ENCODE results near the gene PPP6R3. TPM values are rescaled to one million over a fixed set of nuclear protein-coding genes. Genes with fewer than 3 reads are reported as not detected.

Gene PPP6R3
- total RNA-seq, 2 donors from 2014 or later: 95.0 to 103 TPM

GRCh38 chr11:68495872-68496271 lies 35.3 kb downstream of the PPP6R3 start:
- DNase-seq: no peak
- Histone ChIP-seq H3K4me3 (no peak overlapping the region), H3K9me3 (no peaks in the 10 kb centered on the region), H3K36me3 (no peaks in the 10 kb centered on the region), H3K4me1 (peaks cover 13% of the 10 kb centered on the region), H3K27me3 (no peaks in the 10 kb centered on the region), H3K9ac (ENCODE audit: low read depth in 2 of 2, low read length in 2 of 2) (no peak overlapping the region), H3K27ac (no peak overlapping the region)
- intact Hi-C loops (cut with DNase I): no loop called here
- no peak for TF ChIP-seq CTCF (IDR thresholded peaks at IDR 0.05)

- Histone ChIP-seq H3K27me3 (no peaks in the 10 kb centered on the region), H3K4me3 (no peak overlapping the region), H3K9ac (ENCODE audit: low read depth in 2 of 2, low read length in 2 of 2) (no peak overlapping the region), H3K9me3 (no peaks in the 10 kb centered on the region), H3K36me3 (no peaks in the 10 kb centered on the region), H3K4me1 (peaks cover 13% of the 10 kb centered on the region), H3K27ac (no peak overlapping the region)
- no peak for TF ChIP-seq CTCF (IDR thresholded peaks at IDR 0.05)
- intact Hi-C loops (cut with DNase I): no loop called here
- DNase-seq: no peak
Measured at GRCh38 chr11:68497761-68498160, 37.2 kb downstream of the PPP6R3 start.

- Histone ChIP-seq H3K36me3 (no peaks in the 10 kb centered on the region), H3K4me3 (no peak overlapping the region), H3K9me3 (no peaks in the 10 kb centered on the region), H3K4me1 (peaks cover 13% of the 10 kb centered on the region), H3K27me3 (no peaks in the 10 kb centered on the region), H3K27ac (no peak overlapping the region), H3K9ac (ENCODE audit: low read depth in 2 of 2, low read length in 2 of 2) (no peak overlapping the region)
- no peak for TF ChIP-seq CTCF (IDR thresholded peaks at IDR 0.05)
- no peak for DNase-seq
- intact Hi-C loops (cut with DNase I): no loop called here
Measured at GRCh38 chr11:68498321-68498720, 37.8 kb downstream of the PPP6R3 start.

- no peak overlapping the region for H3K9ac ChIP-seq (ENCODE audit: low read depth in 2 of 2, low read length in 2 of 2)
- peaks cover 13% of the 10 kb centered on the region for H3K4me1 ChIP-seq
- H3K27me3 ChIP-seq: no peaks in the 10 kb centered on the region
- no peaks in the 10 kb centered on the region for H3K9me3 ChIP-seq
- DNase-seq: no peak
- intact Hi-C loops (cut with DNase I): no loop called here
- no peak overlapping the region for H3K4me3 ChIP-seq
- no peak overlapping the region for H3K27ac ChIP-seq
- no peaks in the 10 kb centered on the region for H3K36me3 ChIP-seq
- TF ChIP-seq CTCF (IDR thresholded peaks at IDR 0.05): no peak
Measured at GRCh38 chr11:68498903-68499883, 38.6 kb downstream of the PPP6R3 start.

- intact Hi-C loops (cut with DNase I): no loop called here
- Histone ChIP-seq H3K4me3 (no peak overlapping the region), H3K9ac (ENCODE audit: low read depth in 2 of 2, low read length in 2 of 2) (no peak overlapping the region), H3K27ac (no peak overlapping the region), H3K27me3 (no peaks in the 10 kb centered on the region), H3K36me3 (no peaks in the 10 kb centered on the region), H3K9me3 (no peaks in the 10 kb centered on the region), H3K4me1 (peaks cover 13% of the 10 kb centered on the region)
- no peak for DNase-seq
- no peak for TF ChIP-seq CTCF (IDR thresholded peaks at IDR 0.05)
Measured at GRCh38 chr11:68500206-68500605, 39.7 kb downstream of the PPP6R3 start.
